Aorta (tissue), 5 donors: ENCODE data around the gene AMER3. TPM values are rescaled to one million over a fixed set of nuclear protein-coding genes. Genes with fewer than 3 reads are reported as not detected.

Experiments
- ATAC-seq: fragments of 200-7000 bp; cut with Tn5 transposase; one replicate; pipeline ENCODE4 v1.9.1; 2022; ENCODE audit warnings: moderate library complexity; ENCODE audit not compliant: low FRiP score
- DNase-seq, 2 donors: peaks; one replicate each; pipeline ENCODE4 v3.0.0-alpha.2; 2020
- H3K27ac ChIP-seq, 2 donors: one replicate each; pipeline ENCODE4 v1.5.1; 2013; ENCODE audit warnings: low read length in 2 of 2, mild to moderate bottlenecking in 2 of 2, moderate library complexity in 2 of 2, control low read depth in 1 of 2, inconsistent platforms in 1 of 2, low read depth in 1 of 2
- H3K27me3 ChIP-seq, 2 donors: one replicate each; pipeline ENCODE4 v1.6.1; 2013; ENCODE audit warnings: control low read depth in 1 of 2, low read length in 1 of 2, mild to moderate bottlenecking in 1 of 2, moderate library complexity in 1 of 2; ENCODE audit not compliant: insufficient read depth in 2 of 2, control insufficient read depth in 1 of 2
- H3K36me3 ChIP-seq, 2 donors: one replicate each; pipeline ENCODE4 v1.6.1; 2013; ENCODE audit warnings: control low read depth in 1 of 2, low read length in 1 of 2, mild to moderate bottlenecking in 1 of 2; ENCODE audit not compliant: insufficient read depth in 2 of 2, control insufficient read depth in 1 of 2
- H3K4me1 ChIP-seq, 2 donors: one replicate each; pipeline ENCODE4 v1.6.1; 2013; ENCODE audit warnings: low read length in 2 of 2, control low read depth in 1 of 2, mild to moderate bottlenecking in 1 of 2, moderate library complexity in 1 of 2; ENCODE audit not compliant: insufficient read depth in 2 of 2, control insufficient read depth in 1 of 2
- H3K4me3 ChIP-seq, 2 donors: one replicate each; pipeline ENCODE4 v1.5.1; 2013; ENCODE audit warnings: low read length in 2 of 2, control low read depth in 1 of 2, mild to moderate bottlenecking in 1 of 2
- H3K9me3 ChIP-seq: one replicate; pipeline ENCODE4 v1.6.1; 2013; ENCODE audit warnings: mild to moderate bottlenecking, low read length; ENCODE audit not compliant: control insufficient read depth
- WGBS, 2 donors: extraction: QIAGEN DNeasy Blood & Tissue Kit; methylation state at CpG; one replicate each; pipeline ENCODE4 v1.1.7; 2013; 5-methylcytosine and 5-hydroxymethylcytosine counted together
- intact Hi-C, 2 donors: fragments of 100-400 bp; cut with DNase I; formaldehyde crosslinking; loops; one replicate each; pipeline versions ENCODE4 v1.14.2 to v1.15.0; 2022
- polyA plus RNA-seq, 2 donors: library from polyadenylated mRNA; stranded (reverse); fragments of 200-250 nt; gene quantifications; one replicate each; pipeline ENCODE4 v1.2.3, GENCODE V29; 2013
- total RNA-seq, 2 donors: library from RNA; stranded (reverse); fragmentation: NEBNext Ultra II Directional; extraction: Animal tissue kit (Norgen Biotek cat#: 25700); gene quantifications; one replicate each; pipeline ENCODE4 v1.2.1, GENCODE V29; 2021
- donor health status: healthy with polysubstance abuse.
- donor health status: Bipolar disorder and iron deficiency.
- donor health status: DM: no; HTN: no; CAD: no.
- donor health status: DM: no; HTN: no; CAD: no.
- donor health status: DM: yes; HTN: yes; CAD: no.

Gene AMER3
- total and polyA plus RNA-seq, 4 donors = not detected

- H3K4me3 ChIP-seq = no peak overlapping the region
- ATAC-seq (no peak), DNase-seq (no peak)
- 47 to 49% methylated on average over 20 of the region's 20 CpGs for WGBS, 2 donors
- intact Hi-C loops = no loop called here
- H3K27ac ChIP-seq = no peak overlapping the region
- H3K9me3 ChIP-seq = peaks cover 4% of the 10 kb centered on the region
- no peaks in the 10 kb centered on the region for H3K36me3 ChIP-seq
- H3K4me1 ChIP-seq = no peaks in the 10 kb centered on the region
- H3K27me3 ChIP-seq = no peaks in the 10 kb centered on the region
These were observed 10.8 kb upstream of the AMER3 start for GRCh38 chr2:130744287-130745117.

DNA sequence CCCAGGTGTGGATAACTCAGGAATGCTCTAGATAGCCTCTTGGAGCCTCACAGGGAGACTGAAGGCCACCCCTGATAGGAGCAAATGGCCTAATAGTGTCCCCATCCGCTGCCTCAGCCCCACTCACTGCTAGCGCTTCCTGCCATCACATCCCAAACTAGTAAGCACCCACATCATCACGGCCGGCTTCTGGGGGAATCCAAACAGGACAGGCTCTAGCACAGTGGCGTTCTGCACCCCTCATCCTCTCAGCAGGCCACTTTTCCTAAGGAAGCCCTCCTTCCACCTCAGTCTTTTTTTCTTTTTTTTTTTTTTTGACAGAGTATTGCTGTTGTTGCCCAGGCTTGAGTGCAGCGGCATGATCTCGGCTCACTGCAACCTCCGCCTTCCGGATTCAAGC lies 6.3 kb upstream of the AMER3 start:
- Histone ChIP-seq H3K27me3 (no peaks in the 10 kb centered on the region), H3K36me3 (no peaks in the 10 kb centered on the region), H3K4me3 (no peak overlapping the region), H3K4me1 (no peaks in the 10 kb centered on the region), H3K27ac (no peak overlapping the region), H3K9me3 (peaks cover 4% of the 10 kb centered on the region)
- intact Hi-C loops = no loop called here
- ATAC-seq (no peak), DNase-seq (no peak)
- 81 to 82% methylated on average over 9 of the region's 9 CpGs for WGBS, 2 donors

DNA sequence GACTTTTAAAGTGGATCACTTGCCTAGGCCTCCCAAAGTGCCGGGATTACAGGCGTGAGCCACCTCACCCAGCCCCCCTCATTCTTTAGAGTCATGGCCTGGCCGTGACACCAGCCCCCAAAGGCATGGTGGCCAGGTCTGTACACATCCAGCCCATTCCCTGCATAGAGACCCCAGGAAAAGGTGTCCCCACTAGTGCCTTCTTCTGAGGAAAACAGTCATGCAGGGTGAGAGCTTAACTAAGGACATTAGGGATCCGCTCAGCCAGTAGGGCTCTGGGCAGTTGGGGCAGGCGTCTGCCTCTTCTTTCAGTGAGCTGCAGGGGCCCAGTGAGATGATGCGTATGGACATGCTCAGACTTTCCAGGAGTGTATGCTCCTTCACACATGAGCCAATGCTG lies 5.7 kb upstream of the AMER3 start:
- Histone ChIP-seq H3K4me1 (no peaks in the 10 kb centered on the region), H3K36me3 (no peaks in the 10 kb centered on the region), H3K27ac (no peak overlapping the region), H3K9me3 (peaks cover 4% of the 10 kb centered on the region), H3K27me3 (no peaks in the 10 kb centered on the region), H3K4me3 (no peak overlapping the region)
- ATAC-seq = no peak
- intact Hi-C loops = no loop called here
- no peak for DNase-seq
- 70 to 82% methylated on average over 6 of the region's 6 CpGs for WGBS, 2 donors

DNA sequence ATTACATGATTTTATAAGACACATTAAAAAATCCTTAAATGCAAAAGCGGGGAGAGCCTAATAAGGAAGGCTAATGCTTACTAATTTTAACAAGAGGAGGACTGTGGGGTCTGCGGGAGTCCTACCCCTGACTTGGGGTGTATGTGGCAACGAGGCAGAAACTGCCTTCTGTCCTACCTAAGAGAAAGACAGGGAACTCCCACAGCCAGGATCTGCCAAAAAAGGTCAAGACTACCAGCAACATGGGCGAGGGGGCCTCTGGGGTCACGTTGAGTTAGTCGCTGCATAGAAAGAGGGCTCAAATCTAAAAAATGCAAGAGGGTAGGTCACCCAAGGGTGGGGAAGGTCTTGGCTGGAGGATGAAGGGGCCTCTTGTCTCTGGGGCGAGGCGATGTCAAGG lies 529 bp upstream of the AMER3 start:
- Histone ChIP-seq H3K4me3 (no peak overlapping the region), H3K4me1 (no peaks in the 10 kb centered on the region), H3K9me3 (no peaks in the 10 kb centered on the region), H3K27ac (no peak overlapping the region), H3K27me3 (no peaks in the 10 kb centered on the region), H3K36me3 (no peaks in the 10 kb centered on the region)
- ATAC-seq (no peak), DNase-seq (no peak)
- WGBS, 2 donors = 31 to 37% methylated on average over 8 of the region's 8 CpGs
- intact Hi-C loops = no loop called here

GRCh38 chr2:130756053-130756873 lies 923 bp downstream of the AMER3 start:
- intact Hi-C loops = no loop called here
- H3K4me1 ChIP-seq = no peaks in the 10 kb centered on the region
- H3K4me3 ChIP-seq = peak overlapping the region in 1 of 2 donors; percentile 2
- H3K36me3 ChIP-seq = no peaks in the 10 kb centered on the region
- no peak overlapping the region for H3K27ac ChIP-seq
- WGBS, 2 donors = 1 to 2% methylated on average over 51 to 80 of the region's 80 CpGs
- H3K27me3 ChIP-seq = no peaks in the 10 kb centered on the region
- H3K9me3 ChIP-seq = no peaks in the 10 kb centered on the region
- ATAC-seq (no peak), DNase-seq (no peak)

- Histone ChIP-seq H3K27me3 (no peaks in the 10 kb centered on the region), H3K27ac (no peak overlapping the region), H3K9me3 (no peaks in the 10 kb centered on the region), H3K4me3 (no peak overlapping the region), H3K36me3 (no peaks in the 10 kb centered on the region), H3K4me1 (no peaks in the 10 kb centered on the region)
- DNase-seq (no peak), ATAC-seq (no peak)
- intact Hi-C loops = no loop called here
- WGBS, 2 donors = 31 to 32% methylated on average over 16 of the region's 16 CpGs
These were observed 1.7 kb downstream of the AMER3 start for GRCh38 chr2:130756874-130757668.

DNA sequence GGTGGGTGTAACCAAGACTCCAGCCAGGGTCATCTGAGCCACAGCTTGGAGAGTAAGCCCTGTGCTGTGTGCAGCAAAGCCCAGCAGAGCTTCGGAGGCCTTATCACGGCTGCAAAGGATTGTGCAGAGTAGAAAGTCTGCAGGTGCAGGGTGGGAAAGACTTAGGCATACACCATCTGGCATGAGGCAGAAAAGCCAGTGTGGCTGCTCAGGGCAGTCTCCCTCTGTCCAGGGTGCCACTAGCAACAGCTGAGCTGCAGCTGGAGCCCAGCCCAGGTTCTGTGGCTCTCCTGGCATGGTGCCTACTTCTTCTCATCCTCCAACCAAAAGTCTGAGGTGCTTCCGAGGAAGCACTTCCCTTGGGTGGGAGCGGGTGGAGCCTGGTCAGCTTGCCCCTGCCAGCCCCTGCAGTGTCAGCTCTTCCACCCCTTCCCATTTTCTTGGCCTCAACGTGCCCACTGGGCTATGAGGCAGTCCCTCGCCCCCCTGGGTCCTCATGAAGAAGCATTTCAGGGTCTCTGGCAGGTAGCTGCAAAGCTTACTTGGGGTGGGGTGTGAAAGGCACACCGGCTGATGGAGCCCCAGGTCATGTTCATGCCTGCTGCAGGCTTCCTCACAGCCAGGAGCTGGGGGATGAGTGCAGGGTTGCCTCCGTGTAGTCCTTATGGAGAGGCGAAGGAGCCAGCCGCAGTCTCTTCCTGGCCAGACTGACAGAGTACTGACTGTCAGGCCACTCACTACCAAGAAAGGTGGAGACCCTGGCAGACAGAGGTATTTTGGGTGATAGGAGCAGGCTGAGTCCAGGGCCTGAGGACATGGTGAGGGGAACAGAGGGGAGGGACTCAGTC lies 4.8 kb downstream of the AMER3 start:
- H3K4me3 ChIP-seq = no peak overlapping the region
- DNase-seq = no peak
- no peaks in the 10 kb centered on the region for H3K27me3 ChIP-seq
- H3K36me3 ChIP-seq = no peaks in the 10 kb centered on the region
- no peak for ATAC-seq
- intact Hi-C loops = no loop called here
- no peaks in the 10 kb centered on the region for H3K4me1 ChIP-seq
- no peaks in the 10 kb centered on the region for H3K9me3 ChIP-seq
- H3K27ac ChIP-seq = no peak overlapping the region
- WGBS, 2 donors = 69 to 73% methylated on average over 10 of the region's 10 CpGs
